HepG2 (cell line): ENCODE results near the gene RAD9A. TPM values are rescaled to one million over a fixed set of nuclear protein-coding genes. Genes with fewer than 3 reads are reported as not detected.

Experiments used
- ATAC-seq: fragments of 200-7000 bp; cut with Tn5 transposase; 3 replicates; pipeline ENCODE4 v1.9.1; 2020; ENCODE audit warnings: mild to moderate bottlenecking, moderate library complexity
- BruUV-seq: library from RNA; stranded (reverse); fragments of 400-500 nt; replicated peaks from 2 replicates; lab custom pipeline; 2021; lab: Mats Ljungman, UMichigan
- CTCF ChIA-PET: fragments of 300-600 bp; formaldehyde crosslinking; extraction: SDS; loops from one replicate; lab custom pipeline; 2021; ENCODE audit warnings: low total read pairs, inconsistent platforms, low intra/inter-chr PET ratio; lab: Yijun Ruan, JAX
- POLR2A ChIA-PET: fragments of 350-600 bp; sonication (Branson Sonifier 250); formaldehyde crosslinking; loops from one replicate; lab custom pipeline; 2020; ENCODE audit warnings: antibody characterized with exemption, inconsistent platforms; lab: Yijun Ruan, JAX
- DNase-seq: peaks from one replicate; pipeline ENCODE4 v3.0.0-alpha.2; 2015; ENCODE audit warnings: low spot score
- FAIRE-seq: peaks from 3 replicates; lab custom pipeline; 2011; peaks lifted over from hg19 to GRCh38; lab: Jason Lieb, UNC
- H2AFZ ChIP-seq: one replicate; pipeline ENCODE4 v1.6.1; 2011; ENCODE audit warnings: low read length, inconsistent platforms
- H3K27ac ChIP-seq: fragments of 300-600 bp; 3 replicates; pipeline ENCODE4 v1.8.0; 2011; ENCODE audit warnings: mixed run types, mild to moderate bottlenecking, mixed read lengths, low read length, inconsistent platforms; ENCODE audit not compliant: insufficient read depth; ENCODE audit errors: extremely low read length
- H3K27me3 ChIP-seq, 2 experiments: fragments of 200-600 bp in 1 of 2; 2 replicates in 1 of 2; 3 replicates in 1 of 2; pipeline versions ENCODE4 v1.6.0 to v1.8.0; 2011; ENCODE audit warnings: low read length in 2 of 2, mild to moderate bottlenecking in 2 of 2, moderate library complexity in 2 of 2, inconsistent platforms in 1 of 2; ENCODE audit not compliant: insufficient read depth in 2 of 2, control insufficient read depth in 1 of 2
- H3K36me3 ChIP-seq, 2 experiments: fragments of 200-600 bp in 1 of 2; replicated peaks in 1 of 2; 2 replicates in 1 of 2; 3 replicates in 1 of 2; pipeline versions ENCODE4 v1.5.1 to v1.8.0; 2011; ENCODE audit warnings: low read length in 2 of 2, inconsistent platforms in 1 of 2; ENCODE audit not compliant: insufficient read depth in 2 of 2, control insufficient read depth in 1 of 2
- H3K4me1 ChIP-seq: 2 replicates; pipeline ENCODE4 v1.5.1; 2012; ENCODE audit warnings: low read length, inconsistent platforms; ENCODE audit not compliant: insufficient read depth
- H3K4me2 ChIP-seq: 2 replicates; pipeline ENCODE4 v1.6.0; 2011; ENCODE audit warnings: low read depth, low read length, inconsistent platforms
- H3K4me3 ChIP-seq, 3 experiments: fragments of 200-600 bp in 1 of 3; sonication (generic), shearing (Covaris generic) in 1 of 3; replicated peaks in 1 of 3; 2 replicates each; pipeline ENCODE4 v1.5.1; 2011 to 2016; ENCODE audit warnings: low read length in 3 of 3, inconsistent platforms in 2 of 3, low read depth in 2 of 3, mild to moderate bottlenecking in 2 of 3, control low read depth in 1 of 3, mixed read lengths in 1 of 3; ENCODE audit not compliant: insufficient read depth in 1 of 3
- H3K79me2 ChIP-seq: one replicate; pipeline ENCODE4 v1.6.1; 2011; ENCODE audit warnings: low read length, inconsistent platforms; ENCODE audit not compliant: insufficient read depth
- H3K9ac ChIP-seq: 2 replicates; pipeline ENCODE4 v1.6.0; 2011; ENCODE audit warnings: mild to moderate bottlenecking, low read depth, low read length, inconsistent platforms; ENCODE audit not compliant: insufficient read depth
- H3K9me3 ChIP-seq: 2 replicates; pipeline ENCODE4 v1.5.1; 2012; ENCODE audit warnings: mild to moderate bottlenecking, low read length
- H4K20me1 ChIP-seq: 2 replicates; pipeline ENCODE4 v1.6.0; 2011; ENCODE audit warnings: inconsistent platforms, mild to moderate bottlenecking, low read length, moderate library complexity; ENCODE audit not compliant: insufficient read depth
- CHD2 ChIP-seq: IDR thresholded peaks from 2 replicates; pipeline ENCODE4 v1.6.1; 2011; ENCODE audit warnings: low read depth, low read length, improper control_type of control experiment
- MBNL3 ChIP-seq: fragments of 250-450 bp; sonication (Bioruptor Pico); conservative IDR thresholded peaks from 2 replicates; pipeline ENCODE4 v1.8.0; 2022; ENCODE audit warnings: mild to moderate bottlenecking, inconsistent platforms
- MTF2 ChIP-seq: sonication (generic); formaldehyde crosslinking; IDR thresholded peaks from 2 replicates; pipeline ENCODE4 v1.5.0; 2020; ENCODE audit warnings: missing genetic modification reagents, borderline replicate concordance
- MYC ChIP-seq: sonication (generic); formaldehyde crosslinking; IDR thresholded peaks from 2 replicates; pipeline ENCODE4 v1.9.0; 2021; ENCODE audit warnings: missing genetic modification reagents, borderline replicate concordance
- ZFX ChIP-seq: sonication (generic); formaldehyde crosslinking; IDR thresholded peaks from 2 replicates; pipeline ENCODE4 v1.4.0; 2020; ENCODE audit warnings: mild to moderate bottlenecking, low read depth, missing genetic modification reagents, moderate library complexity
- ZMYM3 ChIP-seq: sonication (generic); formaldehyde crosslinking; IDR thresholded peaks from 2 replicates; pipeline ENCODE4 v1.5.1; 2020; ENCODE audit warnings: mild to moderate bottlenecking, missing genetic modification reagents
- ZNF317 ChIP-seq: sonication (generic); formaldehyde crosslinking; IDR thresholded peaks from 2 replicates; pipeline ENCODE4 v1.5.0; 2020; ENCODE audit warnings: mild to moderate bottlenecking, missing genetic modification reagents
- ZNF619 ChIP-seq: sonication (generic); formaldehyde crosslinking; IDR thresholded peaks from 2 replicates; pipeline ENCODE4 v1.4.0; 2020; ENCODE audit warnings: mild to moderate bottlenecking, missing genetic modification reagents
- ZNF672 ChIP-seq: sonication (generic); formaldehyde crosslinking; IDR thresholded peaks from 2 replicates; pipeline ENCODE4 v1.8.1; 2022; ENCODE audit warnings: missing genetic modification reagents
- ZNF878 ChIP-seq: sonication (generic); formaldehyde crosslinking; IDR thresholded peaks from 2 replicates; pipeline ENCODE4 v1.8.1; 2023; ENCODE audit warnings: mild to moderate bottlenecking, missing genetic modification reagents, moderate library complexity
- WGBS: methylation state at CpG from one replicate; pipeline ENCODE4 v1.1.6; 2017; ENCODE audit warnings: low lambda C conversion rate; 5-methylcytosine and 5-hydroxymethylcytosine counted together
- in situ Hi-C: cut with HindIII; loops from 2 replicates; pipeline ENCODE4 v1.10.0; 2017; ENCODE audit warnings: low pct_unique_long_range_greater_than_20kb; ENCODE audit not compliant: extremely low pct_ligation_motif_present
- intact Hi-C: fragments of 100-400 bp; cut with micrococcal nuclease; formaldehyde crosslinking; loops from one replicate; pipeline ENCODE4 v1.10.0; 2022; ENCODE audit not compliant: unreplicated experiment
- polyA plus RNA-seq, 8 experiments: library from polyadenylated mRNA; depleted of rRNA in 3 of 8; stranded (reverse) in 7 of 8; unstranded in 1 of 8; fragments of >200 nt; fragmentation: Illumina TruSeq in 4 of 8; extraction: Trizol in 4 of 8; gene quantifications; 2 replicates each; pipeline versions ENCODE4 v1.2.1 to v1.2.3, GENCODE V29; 2011 to 2016; ENCODE audit warnings: low read depth in 4 of 8, missing spikeins in 1 of 8, mixed read lengths in 1 of 8; ENCODE audit not compliant: insufficient read depth in 1 of 8
- total RNA-seq, 5 experiments: library from RNA; depleted of rRNA; stranded (reverse); fragments of >200 nt; fragmentation: Illumina TruSeq; extraction: Trizol; gene quantifications; 2 replicates each; pipeline ENCODE4 v1.2.3, GENCODE V29; 2016; ENCODE audit warnings: low read depth in 1 of 5
- TF ChIP-seq, protein P1 (sequence below): IDR thresholded peaks from 2 replicates; pipeline ENCODE4 v1.6.1; 2016; ENCODE audit warnings: missing compliant biosample characterization, missing genetic modification reagents, borderline replicate concordance
- TF ChIP-seq, protein P2 (sequence below): IDR thresholded peaks from 2 replicates; pipeline ENCODE4 v1.6.1; 2018; ENCODE audit warnings: missing genetic modification reagents, mild to moderate bottlenecking, missing compliant biosample characterization
- TF ChIP-seq, protein P3 (sequence below): sonication (generic); formaldehyde crosslinking; IDR thresholded peaks from 2 replicates; pipeline ENCODE4 v1.5.0; 2020; ENCODE audit warnings: missing genetic modification reagents, mild to moderate bottlenecking, borderline replicate concordance
- TF ChIP-seq, protein P4 (sequence below): IDR thresholded peaks from 2 replicates; pipeline ENCODE4 v1.6.1; 2016; ENCODE audit warnings: missing genetic modification reagents, missing compliant biosample characterization
- TF ChIP-seq, protein P5 (sequence below): sonication (generic); formaldehyde crosslinking; IDR thresholded peaks from 2 replicates; pipeline ENCODE4 v1.8.0; 2022; ENCODE audit warnings: mild to moderate bottlenecking, missing genetic modification reagents; ENCODE audit not compliant: insufficient replicate concordance
- TF ChIP-seq, protein P6 (sequence below): sonication (generic); formaldehyde crosslinking; IDR thresholded peaks from 2 replicates; pipeline ENCODE4 v1.4.0; 2020; ENCODE audit warnings: mild to moderate bottlenecking, missing genetic modification reagents

Gene RAD9A
- total and polyA plus RNA-seq, 2 of the 13 experiments (the other 11 are each of a cell fraction or from before 2014, with no cell fraction given): 10.1 to 15.7 TPM

DNA sequence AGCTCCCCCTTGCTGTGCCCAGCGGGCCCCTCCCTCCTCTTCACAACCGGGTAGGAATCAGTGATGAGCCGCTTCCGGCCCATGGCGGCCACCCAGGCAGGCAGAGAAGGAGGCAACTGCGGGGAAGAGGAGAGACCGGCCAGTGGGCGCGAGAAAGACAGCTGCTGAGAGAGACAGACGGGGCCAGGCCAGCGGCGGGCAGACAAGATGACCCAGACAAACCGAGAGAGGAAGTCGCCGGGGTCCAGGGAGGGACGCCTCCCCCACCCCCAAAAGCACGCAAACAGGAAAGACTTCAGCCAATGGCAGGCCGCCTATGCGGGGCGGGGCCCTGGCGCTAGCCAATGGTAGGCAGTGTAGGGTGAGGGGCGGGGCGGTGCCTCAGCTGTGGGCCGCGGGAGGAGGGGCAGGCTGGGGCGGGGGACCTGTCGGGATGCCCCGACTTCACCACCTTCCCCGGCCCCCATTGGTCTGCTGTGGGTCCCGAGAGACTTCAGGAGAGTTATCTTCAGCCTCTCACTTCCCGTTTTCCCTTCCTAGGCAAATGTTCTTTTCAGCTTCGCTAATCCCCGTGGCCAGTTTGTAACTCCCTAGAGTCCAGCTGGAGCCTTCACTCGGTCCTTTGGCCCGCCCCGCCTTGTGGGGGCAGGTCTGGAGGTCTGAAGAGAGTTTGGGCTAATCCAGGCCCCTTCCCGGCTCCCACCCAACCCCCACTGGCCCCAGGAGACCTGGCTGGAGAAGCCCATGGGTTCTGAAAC is 38.3 kb upstream of the RAD9A start, which contains the start of gene POLD4:
Gene POLD4 (minus strand): TSS at position 230 of the 758 bp plus-strand sequence. CDS start 147 bp downstream, at position 83.
- ChIA-PET POLR2A (interaction anchor here (0.7 to 9.7 kb wide), 23 partner anchors 8 to 299 kb away, joined by 3 to 365 read pairs (median 5); partner anchors contain the start of genes AIP, ANKRD13D, CLCF1 and NUDT8), CTCF (interaction anchor here (1.7 kb wide), 1 partner anchor 29 kb away, joined by 6 read pairs; no protein-coding TSS in a partner anchor)
- H3K4me2 ChIP-seq: peak within 1 kb of the TSS; percentile 96
- peak within 1 kb of the TSS; percentile 79 for H3K27ac ChIP-seq
- no peaks in the 10 kb centered on the region for H3K9me3 ChIP-seq
- H3K4me3 ChIP-seq: peak within 1 kb of the TSS; percentile 68 to 90 (median 71)
- intact Hi-C loops (no loop called here), in situ Hi-C loops (loop anchor here (5.0 kb wide), 1 partner anchor 34 kb away; no protein-coding TSS in a partner anchor)
- H4K20me1 ChIP-seq: no peaks in the 10 kb centered on the region
- peak; percentile 89 for DNase-seq
- no peak within 1 kb of the TSS for H2AFZ ChIP-seq
- BruUV-seq: no TSS peak
- H3K27me3 ChIP-seq: no peaks in the 10 kb centered on the region
- no peaks in the 10 kb centered on the region for H3K36me3 ChIP-seq
- no peaks in the 10 kb centered on the region for H3K79me2 ChIP-seq
- WGBS: 0% methylated on average over 24 of the region's 37 CpGs
- peak; percentile 82 for ATAC-seq
- peak; percentile 77 for FAIRE-seq
- H3K9ac ChIP-seq: peak within 1 kb of the TSS; percentile 72
- peaks cover 46% of the 10 kb centered on the region for H3K4me1 ChIP-seq
- TF ChIP-seq ZMYM3 (CRISPR knock-in tag): 0 out of 2 replicates have a peak, but pooled peaks have one; percentile 12
- TF ChIP-seq MTF2 (CRISPR knock-in tag): no peak
- TF ChIP-seq, protein P1, sequence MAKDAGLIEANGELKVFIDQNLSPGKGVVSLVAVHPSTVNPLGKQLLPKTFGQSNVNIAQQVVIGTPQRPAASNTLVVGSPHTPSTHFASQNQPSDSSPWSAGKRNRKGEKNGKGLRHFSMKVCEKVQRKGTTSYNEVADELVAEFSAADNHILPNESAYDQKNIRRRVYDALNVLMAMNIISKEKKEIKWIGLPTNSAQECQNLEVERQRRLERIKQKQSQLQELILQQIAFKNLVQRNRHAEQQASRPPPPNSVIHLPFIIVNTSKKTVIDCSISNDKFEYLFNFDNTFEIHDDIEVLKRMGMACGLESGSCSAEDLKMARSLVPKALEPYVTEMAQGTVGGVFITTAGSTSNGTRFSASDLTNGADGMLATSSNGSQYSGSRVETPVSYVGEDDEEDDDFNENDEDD (CRISPR knock-in tag): no peak
- TF ChIP-seq ZNF878: no peak
- TF ChIP-seq, protein P2, sequence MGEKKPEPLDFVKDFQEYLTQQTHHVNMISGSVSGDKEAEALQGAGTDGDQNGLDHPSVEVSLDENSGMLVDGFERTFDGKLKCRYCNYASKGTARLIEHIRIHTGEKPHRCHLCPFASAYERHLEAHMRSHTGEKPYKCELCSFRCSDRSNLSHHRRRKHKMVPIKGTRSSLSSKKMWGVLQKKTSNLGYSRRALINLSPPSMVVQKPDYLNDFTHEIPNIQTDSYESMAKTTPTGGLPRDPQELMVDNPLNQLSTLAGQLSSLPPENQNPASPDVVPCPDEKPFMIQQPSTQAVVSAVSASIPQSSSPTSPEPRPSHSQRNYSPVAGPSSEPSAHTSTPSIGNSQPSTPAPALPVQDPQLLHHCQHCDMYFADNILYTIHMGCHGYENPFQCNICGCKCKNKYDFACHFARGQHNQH (CRISPR knock-in tag): peak; percentile 75; the same call in 1 of the 2 replicates
- no peak for TF ChIP-seq ZNF672
- TF ChIP-seq, protein P3, sequence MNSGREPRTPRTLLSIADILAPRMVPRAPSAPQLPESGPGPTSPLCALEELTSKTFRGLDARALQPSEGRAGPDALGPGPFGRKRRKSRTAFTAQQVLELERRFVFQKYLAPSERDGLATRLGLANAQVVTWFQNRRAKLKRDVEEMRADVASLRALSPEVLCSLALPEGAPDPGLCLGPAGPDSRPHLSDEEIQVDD (CRISPR knock-in tag): no peak
- TF ChIP-seq, protein P4, sequence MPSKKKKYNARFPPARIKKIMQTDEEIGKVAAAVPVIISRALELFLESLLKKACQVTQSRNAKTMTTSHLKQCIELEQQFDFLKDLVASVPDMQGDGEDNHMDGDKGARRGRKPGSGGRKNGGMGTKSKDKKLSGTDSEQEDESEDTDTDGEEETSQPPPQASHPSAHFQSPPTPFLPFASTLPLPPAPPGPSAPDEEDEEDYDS (CRISPR knock-in tag): peak; percentile 60; the same call in 1 of the 2 replicates
- TF ChIP-seq CHD2: peak; percentile 80; the same call in 1 of the 2 replicates
- TF ChIP-seq, protein P5, sequence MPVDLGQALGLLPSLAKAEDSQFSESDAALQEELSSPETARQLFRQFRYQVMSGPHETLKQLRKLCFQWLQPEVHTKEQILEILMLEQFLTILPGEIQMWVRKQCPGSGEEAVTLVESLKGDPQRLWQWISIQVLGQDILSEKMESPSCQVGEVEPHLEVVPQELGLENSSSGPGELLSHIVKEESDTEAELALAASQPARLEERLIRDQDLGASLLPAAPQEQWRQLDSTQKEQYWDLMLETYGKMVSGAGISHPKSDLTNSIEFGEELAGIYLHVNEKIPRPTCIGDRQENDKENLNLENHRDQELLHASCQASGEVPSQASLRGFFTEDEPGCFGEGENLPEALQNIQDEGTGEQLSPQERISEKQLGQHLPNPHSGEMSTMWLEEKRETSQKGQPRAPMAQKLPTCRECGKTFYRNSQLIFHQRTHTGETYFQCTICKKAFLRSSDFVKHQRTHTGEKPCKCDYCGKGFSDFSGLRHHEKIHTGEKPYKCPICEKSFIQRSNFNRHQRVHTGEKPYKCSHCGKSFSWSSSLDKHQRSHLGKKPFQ (CRISPR knock-in tag): peak; percentile 35
- TF ChIP-seq ZNF619 (CRISPR knock-in tag): peak; percentile 51; the same call in 1 of the 2 replicates
- TF ChIP-seq ZFX (CRISPR knock-in tag): peak; percentile 69; the same call in 1 of the 2 replicates
- TF ChIP-seq, protein P6, sequence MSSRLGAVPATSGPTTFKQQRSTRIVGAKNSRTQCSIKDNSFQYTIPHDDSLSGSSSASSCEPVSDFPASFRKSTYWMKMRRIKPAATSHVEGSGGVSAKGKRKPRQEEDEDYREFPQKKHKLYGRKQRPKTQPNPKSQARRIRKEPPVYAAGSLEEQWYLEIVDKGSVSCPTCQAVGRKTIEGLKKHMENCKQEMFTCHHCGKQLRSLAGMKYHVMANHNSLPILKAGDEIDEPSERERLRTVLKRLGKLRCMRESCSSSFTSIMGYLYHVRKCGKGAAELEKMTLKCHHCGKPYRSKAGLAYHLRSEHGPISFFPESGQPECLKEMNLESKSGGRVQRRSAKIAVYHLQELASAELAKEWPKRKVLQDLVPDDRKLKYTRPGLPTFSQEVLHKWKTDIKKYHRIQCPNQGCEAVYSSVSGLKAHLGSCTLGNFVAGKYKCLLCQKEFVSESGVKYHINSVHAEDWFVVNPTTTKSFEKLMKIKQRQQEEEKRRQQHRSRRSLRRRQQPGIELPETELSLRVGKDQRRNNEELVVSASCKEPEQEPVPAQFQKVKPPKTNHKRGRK (CRISPR knock-in tag): no peak
- TF ChIP-seq ZNF317 (CRISPR knock-in tag): 0 out of 2 replicates have a peak, but pooled peaks have one; percentile 46
- no peak for TF ChIP-seq MBNL3 (CRISPR knock-in tag)
- 0 out of 2 replicates have a peak, but pooled peaks have one; percentile 49 for TF ChIP-seq MYC (CRISPR knock-in tag)
